Choroid plexus epithelial cell (primary cell): ENCODE results near the gene RAB4A.

Source experiments
- DNase-seq: peaks from one replicate; pipeline ENCODE4 v3.0.0-alpha.2; 2010; ENCODE audit warnings: low read depth
- H3K4me3 ChIP-seq: 2 replicates; pipeline ENCODE4 v1.5.1; 2011; ENCODE audit warnings: low read depth, mild to moderate bottlenecking, control low read depth, low read length, moderate library complexity
- TF ChIP-seq, protein P1 (sequence below): conservative IDR thresholded peaks from 2 replicates; pipeline ENCODE4 v1.5.1; 2011; ENCODE audit warnings: low read depth, mild to moderate bottlenecking, control low read depth, inconsistent platforms, low read length, moderate library complexity

RAB4A gene

DNA sequence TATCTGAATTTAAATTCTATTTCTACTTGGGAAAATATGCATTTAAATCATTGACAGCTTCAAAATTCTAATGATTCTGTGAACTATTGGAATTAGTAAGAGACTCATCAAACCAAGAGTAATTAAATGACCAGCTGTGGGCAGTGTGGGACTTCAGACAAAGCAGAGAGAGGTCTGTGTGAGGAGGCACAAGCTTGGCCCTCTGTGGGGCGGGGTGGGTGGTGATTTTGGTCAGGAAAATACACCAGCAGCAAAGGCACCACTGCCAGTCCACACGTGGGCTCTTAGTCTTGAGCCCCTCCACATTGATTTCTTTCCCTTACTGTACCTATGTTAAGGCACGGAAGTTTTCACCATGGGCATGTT, 39.2 kb upstream of the RAB4A start:
- TF ChIP-seq, protein P1, sequence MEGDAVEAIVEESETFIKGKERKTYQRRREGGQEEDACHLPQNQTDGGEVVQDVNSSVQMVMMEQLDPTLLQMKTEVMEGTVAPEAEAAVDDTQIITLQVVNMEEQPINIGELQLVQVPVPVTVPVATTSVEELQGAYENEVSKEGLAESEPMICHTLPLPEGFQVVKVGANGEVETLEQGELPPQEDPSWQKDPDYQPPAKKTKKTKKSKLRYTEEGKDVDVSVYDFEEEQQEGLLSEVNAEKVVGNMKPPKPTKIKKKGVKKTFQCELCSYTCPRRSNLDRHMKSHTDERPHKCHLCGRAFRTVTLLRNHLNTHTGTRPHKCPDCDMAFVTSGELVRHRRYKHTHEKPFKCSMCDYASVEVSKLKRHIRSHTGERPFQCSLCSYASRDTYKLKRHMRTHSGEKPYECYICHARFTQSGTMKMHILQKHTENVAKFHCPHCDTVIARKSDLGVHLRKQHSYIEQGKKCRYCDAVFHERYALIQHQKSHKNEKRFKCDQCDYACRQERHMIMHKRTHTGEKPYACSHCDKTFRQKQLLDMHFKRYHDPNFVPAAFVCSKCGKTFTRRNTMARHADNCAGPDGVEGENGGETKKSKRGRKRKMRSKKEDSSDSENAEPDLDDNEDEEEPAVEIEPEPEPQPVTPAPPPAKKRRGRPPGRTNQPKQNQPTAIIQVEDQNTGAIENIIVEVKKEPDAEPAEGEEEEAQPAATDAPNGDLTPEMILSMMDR = no peak
- no peak overlapping the region for H3K4me3 ChIP-seq
- DNase-seq = no peak

DNA sequence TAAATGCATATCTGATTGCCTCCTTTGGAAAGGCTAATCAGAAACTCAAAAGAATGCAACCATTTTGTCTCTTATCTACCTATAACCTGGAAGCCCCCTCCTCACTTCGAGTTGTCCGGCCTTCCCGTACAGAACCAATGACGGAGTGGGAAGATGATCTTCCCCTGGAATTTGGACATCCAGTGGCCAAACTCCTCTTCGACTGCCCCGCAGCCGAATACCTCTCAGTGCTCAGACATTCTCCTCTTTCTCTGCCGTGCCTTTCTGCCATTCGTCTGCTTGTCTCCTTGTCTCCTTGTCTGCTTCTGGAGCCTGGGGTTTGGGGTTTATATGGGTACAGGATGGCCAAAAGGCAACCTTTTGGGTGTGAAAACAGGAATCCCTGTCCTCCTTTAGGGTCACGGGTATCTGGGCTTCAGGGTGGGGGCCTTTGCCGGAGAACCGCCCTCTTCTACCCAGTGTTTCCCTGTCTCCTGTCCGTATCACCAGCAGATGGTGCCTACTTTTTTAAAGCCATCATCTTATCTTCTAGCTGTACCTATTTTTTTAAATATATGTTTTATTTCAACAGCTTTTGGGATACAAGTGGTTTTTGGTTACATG, 35.9 kb upstream of the RAB4A start:
- TF ChIP-seq, protein P1 = no peak
- DNase-seq = no peak
- no peak overlapping the region for H3K4me3 ChIP-seq

DNA sequence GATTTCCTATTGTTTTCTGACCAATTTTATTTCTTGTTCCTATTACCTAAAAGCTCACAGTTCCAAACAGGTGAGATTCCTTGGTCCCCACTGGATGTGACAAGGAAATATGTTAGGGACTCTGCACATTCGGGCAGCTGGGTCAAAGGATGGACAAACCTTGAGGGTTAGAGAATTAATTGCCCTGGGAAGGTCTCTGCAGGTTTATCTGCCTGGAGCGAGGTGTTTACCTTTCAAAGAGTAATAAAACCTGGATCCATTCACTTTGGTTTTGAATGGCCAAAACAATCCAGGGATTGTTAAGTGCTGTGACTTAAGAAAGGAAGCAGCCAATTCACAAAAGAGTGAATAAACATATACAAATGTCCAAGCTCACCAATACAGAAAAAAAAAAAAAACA, 33.6 kb upstream of the RAB4A start:
- no peak for DNase-seq
- no peak overlapping the region for H3K4me3 ChIP-seq
- TF ChIP-seq, protein P1 = no peak

DNA sequence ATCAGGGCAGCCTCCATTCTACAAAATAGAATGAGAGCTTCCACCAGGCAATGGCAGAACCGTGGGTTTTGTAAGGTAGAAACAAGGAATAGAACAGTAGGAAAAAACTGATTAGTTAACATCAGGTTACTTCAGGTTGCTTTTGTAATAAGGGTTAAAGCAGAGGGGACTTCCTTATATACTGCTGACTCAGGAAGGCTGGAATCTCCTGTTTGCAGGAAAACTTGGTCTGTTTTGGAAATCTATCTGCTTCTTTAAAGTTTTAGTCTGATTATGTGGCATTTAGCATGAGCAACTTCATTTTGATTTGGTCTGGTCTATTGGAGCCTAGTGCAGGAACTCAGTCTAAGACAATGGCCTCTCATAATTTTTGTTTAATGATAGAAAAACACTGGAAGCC, 32.7 kb upstream of the RAB4A start:
- DNase-seq = no peak
- H3K4me3 ChIP-seq = no peak overlapping the region
- TF ChIP-seq, protein P1 = no peak

DNA sequence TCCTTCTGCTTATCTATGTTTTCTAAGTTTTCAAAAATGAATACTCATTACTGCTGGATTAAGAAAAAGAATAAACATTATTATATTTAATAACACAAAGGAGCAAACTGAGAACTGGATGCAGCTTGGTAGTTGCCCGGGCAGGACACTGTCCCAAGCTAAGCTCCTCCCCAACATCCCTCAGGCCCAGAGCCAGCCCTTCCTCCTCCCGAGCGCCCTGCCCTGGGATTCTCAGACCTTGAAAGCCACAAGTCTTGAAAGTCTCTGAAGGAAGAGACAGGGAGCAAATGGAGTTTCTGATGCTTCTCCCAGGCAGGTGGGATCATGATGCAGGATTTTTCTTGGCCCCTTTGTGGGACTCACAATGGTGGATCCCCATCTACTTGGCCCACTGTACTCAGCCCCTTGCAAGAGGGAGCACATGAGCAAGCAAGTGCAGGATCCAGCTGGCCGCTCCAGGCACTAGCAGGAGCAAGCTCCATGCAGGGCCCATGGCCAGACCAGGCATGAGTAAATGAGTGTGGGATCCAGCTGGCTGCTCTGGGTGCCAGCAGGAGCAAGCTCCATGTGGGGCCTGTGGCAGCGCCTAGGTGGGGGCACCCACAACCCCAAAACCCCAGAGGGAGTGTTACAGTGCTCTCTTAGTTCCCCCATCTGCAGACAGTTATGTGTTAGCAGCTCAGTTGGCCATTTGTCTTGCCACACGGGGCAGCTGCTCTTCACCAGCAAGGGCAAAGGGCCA, 32.1 kb upstream of the RAB4A start:
- H3K4me3 ChIP-seq = no peak overlapping the region
- no peak for DNase-seq
- TF ChIP-seq, protein P1 = no peak

DNA sequence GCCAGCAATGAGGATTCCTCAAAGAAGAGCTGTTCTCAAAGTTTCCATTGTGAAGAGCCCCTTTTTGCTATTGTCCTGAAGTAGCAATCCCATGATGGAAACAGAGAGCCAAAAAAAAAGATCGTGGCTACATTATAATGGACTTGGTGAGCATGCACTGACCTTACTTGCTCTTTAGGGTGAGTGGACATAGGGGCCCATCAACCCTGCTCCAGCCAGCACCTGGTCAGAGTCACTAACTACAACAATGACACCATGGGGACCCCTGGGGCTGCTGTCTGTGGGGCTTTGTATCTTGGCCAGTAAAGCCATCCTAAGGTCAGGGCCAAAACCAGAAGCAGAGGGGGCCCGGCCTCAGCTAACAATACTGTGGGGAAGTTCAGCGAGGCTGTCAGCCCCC, 30.4 kb upstream of the RAB4A start:
- no peak for DNase-seq
- TF ChIP-seq, protein P1 = no peak
- no peak overlapping the region for H3K4me3 ChIP-seq

DNA sequence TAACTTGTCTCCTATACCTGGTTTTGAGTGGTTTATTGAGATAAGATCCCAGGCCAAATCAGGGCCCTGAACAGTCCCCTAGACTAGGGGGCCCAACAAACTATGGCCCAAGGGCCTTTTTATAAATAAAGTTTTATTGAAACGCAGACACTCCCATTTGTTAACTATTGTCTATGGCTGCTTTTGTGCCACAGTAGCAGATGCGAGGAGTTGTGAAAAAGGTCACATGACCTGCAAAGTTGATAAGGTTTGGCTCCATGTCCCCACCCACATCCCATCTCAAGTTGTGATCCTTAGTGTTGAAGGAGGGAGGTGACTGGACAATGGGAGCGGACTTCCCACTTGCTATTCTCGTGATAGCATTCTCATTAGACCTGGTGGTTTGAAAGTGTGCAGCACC, 29.5 kb upstream of the RAB4A start:
- no peak overlapping the region for H3K4me3 ChIP-seq
- DNase-seq = no peak
- TF ChIP-seq, protein P1 = no peak
